ENCODE results near the gene EEF1AKMT3. TPM values are rescaled to one million over a fixed set of nuclear protein-coding genes. Genes with fewer than 3 reads are reported as not detected.

EEF1AKMT3 gene
- total RNA-seq, 1 donor from 2014 or later = 6.8 TPM

- intact Hi-C loops (cut with DNase I) = no loop called here
- H3K27ac ChIP-seq = no peak overlapping the region
- peaks cover 19% of the 10 kb centered on the region for H3K36me3 ChIP-seq
- H3K27me3 ChIP-seq (ENCODE audit: low read depth) = no peaks in the 10 kb centered on the region
- H3K9me3 ChIP-seq = no peaks in the 10 kb centered on the region
- no peak overlapping the region for H3K4me3 ChIP-seq
- ATAC-seq (no peak), DNase-seq (no peak)
- peaks cover 35% of the 10 kb centered on the region for H3K4me1 ChIP-seq
- no peak for TF ChIP-seq CTCF (IDR thresholded peaks at IDR 0.05)
Measured at GRCh38 chr12:57779736-57780135, 7.3 kb downstream of the EEF1AKMT3 start.

GRCh38 chr12:57780284-57780897, 8.0 kb downstream of the EEF1AKMT3 start:
- Histone ChIP-seq H3K4me1 (peaks cover 35% of the 10 kb centered on the region), H3K4me3 (no peak overlapping the region), H3K27ac (no peak overlapping the region), H3K9me3 (no peaks in the 10 kb centered on the region), H3K36me3 (peaks cover 21% of the 10 kb centered on the region), H3K27me3 (ENCODE audit: low read depth) (no peaks in the 10 kb centered on the region)
- TF ChIP-seq CTCF (IDR thresholded peaks at IDR 0.05) = no peak
- no peak for DNase-seq
- ATAC-seq = no peak
- intact Hi-C loops (cut with DNase I) = no loop called here

GRCh38 chr12:57781244-57781643, 8.8 kb downstream of the EEF1AKMT3 start:
- Histone ChIP-seq H3K4me3 (no peak overlapping the region), H3K27me3 (ENCODE audit: low read depth) (no peaks in the 10 kb centered on the region), H3K27ac (peak overlapping the region; percentile 74), H3K36me3 (peaks cover 21% of the 10 kb centered on the region), H3K9me3 (no peaks in the 10 kb centered on the region), H3K4me1 (peaks cover 35% of the 10 kb centered on the region)
- ATAC-seq (no peak), DNase-seq (no peak)
- TF ChIP-seq CTCF (IDR thresholded peaks at IDR 0.05) = no peak
- intact Hi-C loops (cut with DNase I) = no loop called here

GRCh38 chr12:57781801-57782200, 9.4 kb downstream of the EEF1AKMT3 start:
- DNase-seq (no peak), ATAC-seq (no peak)
- no peak for TF ChIP-seq CTCF (IDR thresholded peaks at IDR 0.05)
- intact Hi-C loops (cut with DNase I) = no loop called here
- H3K4me1 ChIP-seq = peaks cover 35% of the 10 kb centered on the region
- no peak overlapping the region for H3K4me3 ChIP-seq
- no peaks in the 10 kb centered on the region for H3K9me3 ChIP-seq
- no peaks in the 10 kb centered on the region for H3K27me3 ChIP-seq (ENCODE audit: low read depth)
- H3K27ac ChIP-seq = peak overlapping the region; percentile 74
- H3K36me3 ChIP-seq = peaks cover 27% of the 10 kb centered on the region

- Histone ChIP-seq H3K4me1 (peaks cover 35% of the 10 kb centered on the region), H3K27me3 (ENCODE audit: low read depth) (no peaks in the 10 kb centered on the region), H3K27ac (peak overlapping the region; percentile 74), H3K36me3 (peaks cover 31% of the 10 kb centered on the region), H3K9me3 (no peaks in the 10 kb centered on the region), H3K4me3 (peak overlapping the region; percentile 93)
- DNase-seq = no peak
- intact Hi-C loops (cut with DNase I) = no loop called here
- ATAC-seq = peak in 1 of 2 donors; percentile 7
- TF ChIP-seq CTCF (IDR thresholded peaks at IDR 0.05) = no peak
Measured at GRCh38 chr12:57782243-57782607, 9.8 kb downstream of the EEF1AKMT3 start.

Measured in lower lobe of right lung (tissue), 2 donors.